Measurements from ENCODE around the gene TMEM175.

The TMEM175 gene

GRCh38 chr4:978957-979701 is 46.9 kb downstream of the TMEM175 start:
- POLR2A ChIA-PET: no interaction called here
- no peak for TF ChIP-seq CTCF (IDR thresholded peaks at IDR 0.05; ENCODE audit: control extremely low read depth, extremely low read depth, low read depth, missing control alignments)
- DNase-seq (ENCODE audit: extremely low spot score): no peak
- CTCF ChIA-PET: interaction anchor here (1.5 kb wide), 1 partner anchor 8 kb away, joined by 4 read pairs; the partner anchor contains the start of gene IDUA

- ChIA-PET CTCF (no interaction called here), POLR2A (no interaction called here)
- DNase-seq (ENCODE audit: extremely low spot score): no peak
- no peak for TF ChIP-seq CTCF (IDR thresholded peaks at IDR 0.05; ENCODE audit: control extremely low read depth, extremely low read depth, low read depth, missing control alignments)
Measured at GRCh38 chr4:982291-982690, 50.0 kb downstream of the TMEM175 start.

- CTCF ChIA-PET: no interaction called here
- TF ChIP-seq CTCF (IDR thresholded peaks at IDR 0.05; ENCODE audit: control extremely low read depth, extremely low read depth, low read depth, missing control alignments): no peak
- POLR2A ChIA-PET: no interaction called here
Measured at GRCh38 chr4:982814-983213, 50.6 kb downstream of the TMEM175 start.

GRCh38 chr4:984336-985054 is 52.2 kb downstream of the TMEM175 start:
- CTCF ChIA-PET: interaction anchor here (4.8 kb wide), 1 partner anchor 242 kb away, joined by 43 read pairs; no protein-coding TSS in a partner anchor
- POLR2A ChIA-PET: no interaction called here
- no peak for DNase-seq (ENCODE audit: extremely low spot score)
- no peak for TF ChIP-seq CTCF (IDR thresholded peaks at IDR 0.05; ENCODE audit: control extremely low read depth, extremely low read depth, low read depth, missing control alignments)

More at GRCh38 chr4:982814-983213, 50.6 kb downstream of the TMEM175 start:
- no peak for DNase-seq (ENCODE audit: extremely low spot score)

GRCh38 chr4:985123-985830 is 53.0 kb downstream of the TMEM175 start:
- ChIA-PET CTCF (interaction anchor here (1.5 to 4.8 kb wide), 2 partner anchors 21 to 243 kb away, joined by 3 to 43 read pairs; no protein-coding TSS in a partner anchor), POLR2A (no interaction called here)
- no peak for TF ChIP-seq CTCF (IDR thresholded peaks at IDR 0.05; ENCODE audit: control extremely low read depth, extremely low read depth, low read depth, missing control alignments)
- DNase-seq (ENCODE audit: extremely low spot score): peak; percentile 63

- POLR2A ChIA-PET: no interaction called here
- no peak for TF ChIP-seq CTCF (IDR thresholded peaks at IDR 0.05; ENCODE audit: control extremely low read depth, extremely low read depth, low read depth, missing control alignments)
- DNase-seq (ENCODE audit: extremely low spot score): no peak
- CTCF ChIA-PET: interaction anchor here (0.7 to 4.8 kb wide), 19 partner anchors 8 to 281 kb away, joined by 3 to 43 read pairs (median 3); partner anchors contain the start of gene DGKQ
Measured at GRCh38 chr4:986428-986878, 54.2 kb downstream of the TMEM175 start.
